HepG2 (cell line): Measurements from ENCODE around the gene C6orf62.
"Not testable (repeated sequence)": the region's sequence is repeated elsewhere in the genome, so short reads cannot be mapped to it uniquely, and the experiment has no call there.

Experiments
- MXI1 ChIP-seq: IDR thresholded peaks from 3 replicates; pipeline ENCODE4 v1.6.1; 2012; ENCODE audit warnings: low read depth, low read length, inconsistent platforms, borderline replicate concordance
- NBN ChIP-seq: fragments of 450-650 bp; conservative IDR thresholded peaks from 2 replicates; pipeline ENCODE4 v1.6.1; 2017
- TAF1 ChIP-seq: sonication (generic); formaldehyde crosslinking; IDR thresholded peaks from 2 replicates; pipeline ENCODE4 v1.4.0; 2020; ENCODE audit warnings: missing genetic modification reagents
- TF ChIP-seq, protein P1 (sequence below): sonication (generic); formaldehyde crosslinking; IDR thresholded peaks from 2 replicates; pipeline ENCODE4 v1.4.0; 2020; ENCODE audit warnings: missing genetic modification reagents, mild to moderate bottlenecking, borderline replicate concordance
- TF ChIP-seq, protein P2 (sequence below): sonication (generic); formaldehyde crosslinking; IDR thresholded peaks from 2 replicates; pipeline ENCODE4 v1.5.0; 2020; ENCODE audit warnings: mild to moderate bottlenecking, missing genetic modification reagents, moderate library complexity
- TF ChIP-seq, protein P3 (sequence below): sonication (generic); formaldehyde crosslinking; IDR thresholded peaks from 2 replicates; pipeline ENCODE4 v1.8.1; 2023; ENCODE audit warnings: mild to moderate bottlenecking, moderate library complexity, missing genetic modification reagents

DNA sequence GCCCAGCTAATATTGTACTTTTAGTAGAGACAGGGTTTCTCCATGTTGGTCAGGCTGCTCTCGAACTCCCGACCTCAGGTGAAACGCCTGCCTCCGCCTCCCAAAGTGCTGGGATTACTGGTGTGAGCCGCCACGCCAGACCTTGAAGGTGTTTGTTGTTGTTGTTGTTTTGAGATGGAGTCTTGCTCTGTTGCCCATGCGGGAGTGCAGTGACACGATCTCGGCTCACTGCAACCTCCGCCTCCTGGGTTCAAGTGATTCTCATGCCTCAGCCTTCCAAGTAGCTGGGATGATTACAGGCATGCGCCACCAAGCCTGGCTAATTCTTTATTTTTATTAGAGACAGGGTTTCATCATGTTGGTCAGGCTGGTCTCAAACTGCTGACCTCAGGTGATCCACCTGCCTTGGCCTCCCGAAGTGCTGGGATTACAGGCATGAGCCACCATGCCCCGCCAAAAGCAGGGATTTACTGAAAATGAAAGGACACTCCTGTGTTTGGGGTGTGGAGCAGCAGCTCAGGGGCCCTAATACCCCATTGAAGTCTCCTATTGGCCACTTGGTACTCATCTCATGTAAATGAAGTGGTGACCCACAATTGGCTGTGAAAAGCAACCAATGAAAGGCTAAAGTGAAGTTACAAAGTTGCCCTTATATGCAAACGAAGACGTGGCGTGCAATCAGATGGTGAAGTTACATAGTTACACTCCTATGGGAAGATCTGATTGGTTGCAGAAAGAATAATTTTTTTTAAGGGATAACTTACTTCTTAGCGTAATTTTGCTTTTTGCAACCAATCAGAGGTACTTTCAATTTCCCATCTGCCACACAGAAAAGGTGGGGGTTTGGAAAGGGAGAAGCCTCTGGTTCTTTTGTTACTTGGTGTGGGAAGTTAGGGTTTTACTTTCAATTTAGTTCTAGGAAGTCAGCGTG lies 50.6 kb downstream of the C6orf62 start:
- TF ChIP-seq, protein P1, sequence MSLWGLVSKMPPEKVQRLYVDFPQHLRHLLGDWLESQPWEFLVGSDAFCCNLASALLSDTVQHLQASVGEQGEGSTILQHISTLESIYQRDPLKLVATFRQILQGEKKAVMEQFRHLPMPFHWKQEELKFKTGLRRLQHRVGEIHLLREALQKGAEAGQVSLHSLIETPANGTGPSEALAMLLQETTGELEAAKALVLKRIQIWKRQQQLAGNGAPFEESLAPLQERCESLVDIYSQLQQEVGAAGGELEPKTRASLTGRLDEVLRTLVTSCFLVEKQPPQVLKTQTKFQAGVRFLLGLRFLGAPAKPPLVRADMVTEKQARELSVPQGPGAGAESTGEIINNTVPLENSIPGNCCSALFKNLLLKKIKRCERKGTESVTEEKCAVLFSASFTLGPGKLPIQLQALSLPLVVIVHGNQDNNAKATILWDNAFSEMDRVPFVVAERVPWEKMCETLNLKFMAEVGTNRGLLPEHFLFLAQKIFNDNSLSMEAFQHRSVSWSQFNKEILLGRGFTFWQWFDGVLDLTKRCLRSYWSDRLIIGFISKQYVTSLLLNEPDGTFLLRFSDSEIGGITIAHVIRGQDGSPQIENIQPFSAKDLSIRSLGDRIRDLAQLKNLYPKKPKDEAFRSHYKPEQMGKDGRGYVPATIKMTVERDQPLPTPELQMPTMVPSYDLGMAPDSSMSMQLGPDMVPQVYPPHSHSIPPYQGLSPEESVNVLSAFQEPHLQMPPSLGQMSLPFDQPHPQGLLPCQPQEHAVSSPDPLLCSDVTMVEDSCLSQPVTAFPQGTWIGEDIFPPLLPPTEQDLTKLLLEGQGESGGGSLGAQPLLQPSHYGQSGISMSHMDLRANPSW (CRISPR knock-in tag), result not testable (repeated sequence)
- TF ChIP-seq, protein P2, sequence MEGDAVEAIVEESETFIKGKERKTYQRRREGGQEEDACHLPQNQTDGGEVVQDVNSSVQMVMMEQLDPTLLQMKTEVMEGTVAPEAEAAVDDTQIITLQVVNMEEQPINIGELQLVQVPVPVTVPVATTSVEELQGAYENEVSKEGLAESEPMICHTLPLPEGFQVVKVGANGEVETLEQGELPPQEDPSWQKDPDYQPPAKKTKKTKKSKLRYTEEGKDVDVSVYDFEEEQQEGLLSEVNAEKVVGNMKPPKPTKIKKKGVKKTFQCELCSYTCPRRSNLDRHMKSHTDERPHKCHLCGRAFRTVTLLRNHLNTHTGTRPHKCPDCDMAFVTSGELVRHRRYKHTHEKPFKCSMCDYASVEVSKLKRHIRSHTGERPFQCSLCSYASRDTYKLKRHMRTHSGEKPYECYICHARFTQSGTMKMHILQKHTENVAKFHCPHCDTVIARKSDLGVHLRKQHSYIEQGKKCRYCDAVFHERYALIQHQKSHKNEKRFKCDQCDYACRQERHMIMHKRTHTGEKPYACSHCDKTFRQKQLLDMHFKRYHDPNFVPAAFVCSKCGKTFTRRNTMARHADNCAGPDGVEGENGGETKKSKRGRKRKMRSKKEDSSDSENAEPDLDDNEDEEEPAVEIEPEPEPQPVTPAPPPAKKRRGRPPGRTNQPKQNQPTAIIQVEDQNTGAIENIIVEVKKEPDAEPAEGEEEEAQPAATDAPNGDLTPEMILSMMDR (CRISPR knock-in tag), result not testable (repeated sequence)
- TF ChIP-seq NBN; MXI1; TAF1 (CRISPR knock-in tag): not testable (repeated sequence)
- TF ChIP-seq, protein P3, sequence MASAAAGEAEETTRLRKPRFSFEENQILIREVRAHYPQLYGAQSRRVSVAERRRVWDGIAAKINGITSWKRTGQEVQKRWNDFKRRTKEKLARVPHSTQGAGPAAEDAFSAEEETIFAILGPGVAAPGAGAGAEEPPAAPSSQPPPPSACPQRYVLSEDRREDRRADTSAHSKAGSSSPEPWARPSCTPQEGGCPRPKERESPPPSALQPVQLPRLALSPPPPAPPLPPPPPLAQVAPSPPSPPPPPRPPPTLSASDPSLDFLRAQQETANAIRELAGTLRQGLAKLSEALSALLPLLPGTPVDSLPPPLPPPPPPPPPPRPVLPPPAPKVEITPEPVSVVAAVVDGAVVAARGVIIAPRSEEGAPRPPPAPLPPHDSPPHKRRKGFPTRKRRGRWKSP (CRISPR knock-in tag), result not testable (repeated sequence)
